Stimulated activated CD4-positive, alpha-beta T cell treated with anti-CD3 and anti-CD28 coated beads, TNF-alpha, amount 100 ng/mL, for 24 hours (primary cell): Measurements from ENCODE around the gene NKD1.

Source experiments
- DNase-seq, 3 experiments: peaks; one replicate each; pipeline ENCODE4 v3.0.0-alpha.2; 2020; ENCODE audit warnings: low read depth in 3 of 3

Gene NKD1

GRCh38 chr16:50613281-50613963 lies 65.2 kb downstream of the NKD1 start:
- DNase-seq: no peak

GRCh38 chr16:50613964-50614474 lies 65.8 kb downstream of the NKD1 start:
- no peak for DNase-seq

GRCh38 chr16:50614955-50615724 lies 66.9 kb downstream of the NKD1 start:
- DNase-seq: no peak

GRCh38 chr16:50615891-50616290 lies 67.7 kb downstream of the NKD1 start:
- DNase-seq: no peak

GRCh38 chr16:50616386-50616785 lies 68.2 kb downstream of the NKD1 start:
- DNase-seq: no peak

GRCh38 chr16:50616883-50617645 lies 68.9 kb downstream of the NKD1 start:
- no peak for DNase-seq

- no peak for DNase-seq
Observed at GRCh38 chr16:50617646-50618184, 69.5 kb downstream of the NKD1 start.

- DNase-seq: no peak
Observed at GRCh38 chr16:50618238-50618918, 70.2 kb downstream of the NKD1 start.

- DNase-seq: no peak
Observed at GRCh38 chr16:50619702-50620491, 71.7 kb downstream of the NKD1 start.

- no peak for DNase-seq
Observed at GRCh38 chr16:50620646-50621451, 72.7 kb downstream of the NKD1 start.

GRCh38 chr16:50621452-50621792 lies 73.2 kb downstream of the NKD1 start:
- no peak for DNase-seq

- DNase-seq: no peak
Observed at GRCh38 chr16:50622029-50622428, 73.8 kb downstream of the NKD1 start.

- DNase-seq: no peak
Observed at GRCh38 chr16:50622643-50623369, 74.6 kb downstream of the NKD1 start.

- no peak for DNase-seq
Observed at GRCh38 chr16:50624449-50624970, 76.3 kb downstream of the NKD1 start.

GRCh38 chr16:50625374-50625773 lies 77.2 kb downstream of the NKD1 start:
- no peak for DNase-seq

GRCh38 chr16:50626868-50627267 lies 78.7 kb downstream of the NKD1 start:
- DNase-seq: no peak

GRCh38 chr16:50627419-50627818 lies 79.2 kb downstream of the NKD1 start:
- DNase-seq: peak in 2 of 3 experiments; percentile 15 to 28

GRCh38 chr16:50628156-50628802 lies 80.1 kb downstream of the NKD1 start:
- no peak for DNase-seq
